ENCODE data around the gene THEM4. TPM values are rescaled to one million over a fixed set of nuclear protein-coding genes. Genes with fewer than 3 reads are reported as not detected.
"Not testable (repeated sequence)": the region's sequence is repeated elsewhere in the genome, so short reads cannot be mapped to it uniquely, and the experiment has no call there.

Gene THEM4
- total and polyA plus RNA-seq, 2 experiments from 2014 or later: 20.2 to 24.8 TPM

- no peak overlapping the region for H2AFZ ChIP-seq
- H3K27ac ChIP-seq: no peak overlapping the region
- no peaks in the 10 kb centered on the region for H3K36me3 ChIP-seq (replicated peaks; ENCODE audit: insufficient read depth, low read depth)
- H3K4me3 ChIP-seq: no peak overlapping the region
- H3K79me2 ChIP-seq: no peaks in the 10 kb centered on the region
- H3K27me3 ChIP-seq: no peaks in the 10 kb centered on the region
- WGBS (ENCODE audit: low lambda C conversion rate, missing lambda C conversion rate): 96% methylated on average over 1 of the region's 1 CpG
- no peak for DNase-seq (ENCODE audit: low spot score)
- no peak overlapping the region for H3K4me2 ChIP-seq
- no peaks in the 10 kb centered on the region for H3K9me2 ChIP-seq (replicated peaks; ENCODE audit: insufficient read depth)
- H3K9me3 ChIP-seq (ENCODE audit: low read depth): no peaks in the 10 kb centered on the region
- no peak for TF ChIP-seq EZH2 (IDR thresholded peaks at IDR 0.05; ENCODE audit: borderline replicate concordance)
- no peak for TF ChIP-seq CTCF (IDR thresholded peaks at IDR 0.05; ENCODE audit: poor library complexity)
- no peak for TF ChIP-seq EZH2phosphoT487 (IDR thresholded peaks at IDR 0.05; ENCODE audit: low read depth, severe bottlenecking, unreplicated experiment)
- no peaks in the 10 kb centered on the region for H4K20me1 ChIP-seq (ENCODE audit: insufficient read depth, poor library complexity, severe bottlenecking)
- no peaks in the 10 kb centered on the region for H3K4me1 ChIP-seq (ENCODE audit: insufficient read depth)
Measured at GRCh38 chr1:151887028-151887427, 22.3 kb downstream of the THEM4 start.

GRCh38 chr1:151885479-151885878, 23.8 kb downstream of the THEM4 start:
- TF ChIP-seq EZH2 (IDR thresholded peaks at IDR 0.05; ENCODE audit: borderline replicate concordance): no peak
- H3K4me3 ChIP-seq: no peak overlapping the region
- 94% methylated on average over 1 of the region's 1 CpG for WGBS (ENCODE audit: low lambda C conversion rate, missing lambda C conversion rate)
- H4K20me1 ChIP-seq (ENCODE audit: insufficient read depth, poor library complexity, severe bottlenecking): no peaks in the 10 kb centered on the region
- H3K79me2 ChIP-seq: no peaks in the 10 kb centered on the region
- no peaks in the 10 kb centered on the region for H3K4me1 ChIP-seq (ENCODE audit: insufficient read depth)
- H3K27me3 ChIP-seq: no peaks in the 10 kb centered on the region
- H3K36me3 ChIP-seq (replicated peaks; ENCODE audit: insufficient read depth, low read depth): no peaks in the 10 kb centered on the region
- no peak for DNase-seq (ENCODE audit: low spot score)
- no peak overlapping the region for H3K27ac ChIP-seq
- no peaks in the 10 kb centered on the region for H3K9me3 ChIP-seq (ENCODE audit: low read depth)
- H3K9me2 ChIP-seq (replicated peaks; ENCODE audit: insufficient read depth): no peaks in the 10 kb centered on the region
- no peak overlapping the region for H2AFZ ChIP-seq
- no peak overlapping the region for H3K4me2 ChIP-seq

DNA sequence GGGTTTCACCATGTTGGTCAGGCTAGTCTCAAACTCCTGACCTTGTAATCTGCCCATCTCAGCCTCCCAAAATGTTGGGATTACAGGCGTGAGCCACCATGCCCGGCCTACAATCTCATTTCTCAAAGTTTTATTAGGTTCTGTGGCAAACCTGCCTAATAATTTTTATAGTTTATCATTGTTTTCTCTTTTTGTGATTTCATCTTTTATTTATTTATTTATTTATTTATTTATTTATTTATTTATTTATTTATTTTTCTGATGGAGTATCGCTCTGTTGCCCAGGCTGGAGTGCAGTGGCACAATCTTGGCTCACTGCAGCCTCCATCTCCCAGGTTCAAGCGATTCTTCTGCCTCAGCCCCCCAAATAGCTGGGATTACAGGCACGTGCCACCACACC, 24.4 kb downstream of the THEM4 start:
- not testable (repeated sequence) for H3K9me3 ChIP-seq (ENCODE audit: low read depth); DNase-seq (ENCODE audit: low spot score); H2AFZ ChIP-seq; H3K79me2 ChIP-seq; H4K20me1 ChIP-seq (ENCODE audit: insufficient read depth, poor library complexity, severe bottlenecking); H3K4me3 ChIP-seq; H3K4me2 ChIP-seq; H3K27me3 ChIP-seq; H3K4me1 ChIP-seq (ENCODE audit: insufficient read depth); H3K27ac ChIP-seq; H3K9me2 ChIP-seq (replicated peaks; ENCODE audit: insufficient read depth); H3K36me3 ChIP-seq (replicated peaks; ENCODE audit: insufficient read depth, low read depth)
- over 99% methylated on average over 5 of the region's 5 CpGs for WGBS (ENCODE audit: low lambda C conversion rate, missing lambda C conversion rate)

- WGBS (ENCODE audit: low lambda C conversion rate, missing lambda C conversion rate): 98% methylated on average over 3 of the region's 3 CpGs
- not testable (repeated sequence) for DNase-seq (ENCODE audit: low spot score)
Measured at GRCh38 chr1:151884445-151884844, 24.9 kb downstream of the THEM4 start.

DNA sequence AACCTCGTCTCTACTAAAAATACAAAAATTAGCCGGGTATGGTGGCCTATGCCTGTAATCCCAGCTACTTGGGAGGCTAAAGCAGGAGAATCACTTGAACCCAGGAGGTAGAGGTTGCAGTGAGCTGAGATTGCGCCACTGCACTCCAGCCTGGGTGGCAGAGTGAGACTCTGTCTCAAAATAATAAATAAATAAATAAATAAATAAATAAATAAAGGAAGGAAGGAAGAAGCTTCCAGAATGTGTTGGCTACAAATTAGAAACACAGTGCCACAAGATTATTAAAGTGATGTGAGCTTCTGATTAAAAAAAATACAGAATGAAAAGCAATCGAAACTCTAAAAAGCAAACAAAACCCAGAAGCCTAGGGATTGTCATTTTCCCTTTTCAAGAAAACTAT, 25.4 kb downstream of the THEM4 start:
- H3K36me3 ChIP-seq (replicated peaks; ENCODE audit: insufficient read depth, low read depth); DNase-seq (ENCODE audit: low spot score); H3K27me3 ChIP-seq; H3K4me1 ChIP-seq (ENCODE audit: insufficient read depth); H3K79me2 ChIP-seq; H3K9me2 ChIP-seq (replicated peaks; ENCODE audit: insufficient read depth); H3K9me3 ChIP-seq (ENCODE audit: low read depth); H3K4me3 ChIP-seq; H2AFZ ChIP-seq; H3K4me2 ChIP-seq; H4K20me1 ChIP-seq (ENCODE audit: insufficient read depth, poor library complexity, severe bottlenecking); H3K27ac ChIP-seq: not testable (repeated sequence)
- 97% methylated on average over 4 of the region's 4 CpGs for WGBS (ENCODE audit: low lambda C conversion rate, missing lambda C conversion rate)

More at GRCh38 chr1:151884445-151884844, 24.9 kb downstream of the THEM4 start:
- not testable (repeated sequence) for H2AFZ ChIP-seq; H3K27ac ChIP-seq; H3K36me3 ChIP-seq (replicated peaks; ENCODE audit: insufficient read depth, low read depth); H3K4me3 ChIP-seq; H3K9me2 ChIP-seq (replicated peaks; ENCODE audit: insufficient read depth); H4K20me1 ChIP-seq (ENCODE audit: insufficient read depth, poor library complexity, severe bottlenecking); H3K4me2 ChIP-seq; H3K79me2 ChIP-seq; H3K27me3 ChIP-seq; H3K9me3 ChIP-seq (ENCODE audit: low read depth); H3K4me1 ChIP-seq (ENCODE audit: insufficient read depth)

DNA sequence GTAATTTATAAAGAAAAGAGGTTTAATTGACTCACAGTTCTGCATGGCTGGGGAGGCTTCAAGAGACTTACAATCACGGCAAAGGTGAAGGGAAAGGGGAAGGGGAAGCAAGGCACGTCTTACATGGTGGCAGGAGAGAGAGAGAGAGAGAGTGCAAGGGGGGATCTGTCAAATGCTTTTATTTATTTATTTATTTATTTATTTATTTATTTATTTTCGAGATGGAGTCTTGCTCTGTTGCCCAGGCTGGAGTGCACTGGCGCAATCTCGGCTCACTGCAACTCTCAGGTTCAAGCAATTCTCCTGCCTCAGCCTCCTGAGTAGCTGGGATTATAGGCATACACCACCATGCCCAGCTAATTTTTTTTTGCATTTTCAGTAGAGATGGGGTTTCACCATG, 26.4 kb downstream of the THEM4 start:
- H3K27ac ChIP-seq; H3K4me1 ChIP-seq (ENCODE audit: insufficient read depth); H3K9me2 ChIP-seq (replicated peaks; ENCODE audit: insufficient read depth); H3K4me2 ChIP-seq; DNase-seq (ENCODE audit: low spot score); H4K20me1 ChIP-seq (ENCODE audit: insufficient read depth, poor library complexity, severe bottlenecking); H3K9me3 ChIP-seq (ENCODE audit: low read depth); H2AFZ ChIP-seq; H3K4me3 ChIP-seq; H3K79me2 ChIP-seq; H3K27me3 ChIP-seq; H3K36me3 ChIP-seq (replicated peaks; ENCODE audit: insufficient read depth, low read depth): not testable (repeated sequence)
- 92% methylated on average over 5 of the region's 5 CpGs for WGBS (ENCODE audit: low lambda C conversion rate, missing lambda C conversion rate)

All from hepatocyte (in vitro differentiated cells).